ENCODE measurements around the gene SPINK1. TPM values are rescaled to one million over a fixed set of nuclear protein-coding genes. Genes with fewer than 3 reads are reported as not detected.

The SPINK1 gene
- total and polyA plus RNA-seq, 11 donors = 0.50 to 32.4 (median 3.5) TPM; not detected in 3

GRCh38 chr5:147789820-147790219 lies 41.7 kb downstream of the SPINK1 start:
- ATAC-seq = no peak
- H3K27ac ChIP-seq = no peak overlapping the region
- WGBS, 4 donors = 77 to 92% (median 83%) methylated on average over 2 of the region's 2 CpGs
- H3K27me3 ChIP-seq = peaks cover 0 to 8% (median 0%) of the 10 kb centered on the region in 9 donors
- no peak overlapping the region for H3K4me3 ChIP-seq
- no peaks in the 10 kb centered on the region for H3K9me3 ChIP-seq
- no peaks in the 10 kb centered on the region for H3K36me3 ChIP-seq
- TF ChIP-seq, protein P1, sequence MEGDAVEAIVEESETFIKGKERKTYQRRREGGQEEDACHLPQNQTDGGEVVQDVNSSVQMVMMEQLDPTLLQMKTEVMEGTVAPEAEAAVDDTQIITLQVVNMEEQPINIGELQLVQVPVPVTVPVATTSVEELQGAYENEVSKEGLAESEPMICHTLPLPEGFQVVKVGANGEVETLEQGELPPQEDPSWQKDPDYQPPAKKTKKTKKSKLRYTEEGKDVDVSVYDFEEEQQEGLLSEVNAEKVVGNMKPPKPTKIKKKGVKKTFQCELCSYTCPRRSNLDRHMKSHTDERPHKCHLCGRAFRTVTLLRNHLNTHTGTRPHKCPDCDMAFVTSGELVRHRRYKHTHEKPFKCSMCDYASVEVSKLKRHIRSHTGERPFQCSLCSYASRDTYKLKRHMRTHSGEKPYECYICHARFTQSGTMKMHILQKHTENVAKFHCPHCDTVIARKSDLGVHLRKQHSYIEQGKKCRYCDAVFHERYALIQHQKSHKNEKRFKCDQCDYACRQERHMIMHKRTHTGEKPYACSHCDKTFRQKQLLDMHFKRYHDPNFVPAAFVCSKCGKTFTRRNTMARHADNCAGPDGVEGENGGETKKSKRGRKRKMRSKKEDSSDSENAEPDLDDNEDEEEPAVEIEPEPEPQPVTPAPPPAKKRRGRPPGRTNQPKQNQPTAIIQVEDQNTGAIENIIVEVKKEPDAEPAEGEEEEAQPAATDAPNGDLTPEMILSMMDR (IDR thresholded peaks at IDR 0.05) = no peak
- no peak for TF ChIP-seq POLR2A (IDR thresholded peaks at IDR 0.05)
- DNase-seq = no peak
- no peaks in the 10 kb centered on the region for H3K4me1 ChIP-seq
- intact Hi-C loops (cut with DNase I) = no loop called here

GRCh38 chr5:147788023-147788422 lies 43.4 kb downstream of the SPINK1 start:
- ATAC-seq = no peak
- no peaks in the 10 kb centered on the region for H3K36me3 ChIP-seq
- no peaks in the 10 kb centered on the region for H3K4me1 ChIP-seq
- H3K27me3 ChIP-seq = peaks cover 0 to 8% (median 0%) of the 10 kb centered on the region in 9 donors
- DNase-seq = no peak
- no peaks in the 10 kb centered on the region for H3K9me3 ChIP-seq
- H3K4me3 ChIP-seq = no peak overlapping the region
- intact Hi-C loops (cut with DNase I) = no loop called here
- peak overlapping the region in 1 of 12 donors; percentile 50 for H3K27ac ChIP-seq
- TF ChIP-seq POLR2A (IDR thresholded peaks at IDR 0.05) = no peak

GRCh38 chr5:147786142-147786541 lies 45.3 kb downstream of the SPINK1 start:
- no peaks in the 10 kb centered on the region for H3K9me3 ChIP-seq
- no peaks in the 10 kb centered on the region for H3K36me3 ChIP-seq
- 74 to 95% (median 77%) methylated on average over 2 of the region's 2 CpGs for WGBS, 4 donors
- H3K4me3 ChIP-seq = no peak overlapping the region
- H3K4me1 ChIP-seq = peaks cover 0 to 7% (median 0%) of the 10 kb centered on the region in 12 donors
- peaks cover 0 to 24% (median 5%) of the 10 kb centered on the region in 9 donors for H3K27me3 ChIP-seq
- intact Hi-C loops (cut with DNase I) = no loop called here
- TF ChIP-seq, protein P1 (IDR thresholded peaks at IDR 0.05) = no peak
- TF ChIP-seq POLR2A (IDR thresholded peaks at IDR 0.05) = no peak
- DNase-seq (no peak), ATAC-seq (no peak)
- H3K27ac ChIP-seq = no peak overlapping the region

DNA sequence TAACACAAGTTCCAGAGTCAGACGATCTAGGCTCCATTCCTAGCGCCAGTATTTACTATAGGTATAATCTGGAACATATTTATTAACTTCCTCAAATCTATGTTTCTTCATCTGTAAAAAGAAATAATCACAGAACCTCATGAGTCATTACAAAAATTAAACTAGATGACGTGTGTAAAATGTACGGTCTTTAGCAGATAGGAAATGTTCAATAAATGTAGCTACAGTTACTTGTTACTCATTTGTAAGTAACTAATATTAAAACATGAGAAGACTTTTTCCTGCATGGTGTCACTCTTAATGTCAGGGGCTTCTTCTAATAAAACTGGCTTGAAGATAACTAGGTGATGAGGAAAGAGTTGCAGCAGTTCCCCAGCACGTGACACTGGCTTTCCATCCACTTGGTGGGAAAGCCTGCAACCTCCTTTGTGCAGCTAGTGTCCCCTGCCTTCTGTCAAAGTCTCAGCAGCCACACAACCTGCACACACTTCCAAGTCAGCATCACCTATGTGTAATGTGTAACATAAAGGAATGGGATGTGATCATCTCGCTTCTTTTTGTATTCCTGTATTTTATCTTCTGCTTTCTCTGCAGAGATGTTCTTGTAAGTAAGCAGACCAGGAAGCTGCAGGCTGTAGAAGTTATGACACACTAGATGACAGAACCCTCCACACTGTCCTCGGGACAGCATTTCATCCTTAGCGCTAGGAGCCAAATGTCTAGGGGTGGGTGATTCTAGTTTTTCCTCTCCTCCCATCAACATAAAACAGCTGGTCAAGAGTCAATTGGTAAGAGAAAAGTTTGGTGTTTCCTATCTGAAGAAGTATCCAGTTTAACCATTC lies 47.1 kb downstream of the SPINK1 start:
- H3K9me3 ChIP-seq = no peaks in the 10 kb centered on the region
- H3K36me3 ChIP-seq = no peaks in the 10 kb centered on the region
- TF ChIP-seq, protein P1 (IDR thresholded peaks at IDR 0.05) = no peak
- TF ChIP-seq POLR2A (IDR thresholded peaks at IDR 0.05) = no peak
- peaks cover 0 to 36% (median 6%) of the 10 kb centered on the region in 9 donors for H3K27me3 ChIP-seq
- H3K4me1 ChIP-seq = peaks cover 0 to 7% (median 0%) of the 10 kb centered on the region in 12 donors
- no peak overlapping the region for H3K4me3 ChIP-seq
- intact Hi-C loops (cut with DNase I) = no loop called here
- ATAC-seq (no peak), DNase-seq (no peak)
- WGBS, 4 donors = 57 to 67% (median 65%) methylated on average over 8 of the region's 8 CpGs
- H3K27ac ChIP-seq = no peak overlapping the region

Measured in heart left ventricle (tissue), 16 donors.